GM06990 (cell line): Measurements from ENCODE around the gene MBP.
"Not testable (repeated sequence)": the region's sequence is repeated elsewhere in the genome, so short reads cannot be mapped to it uniquely, and the experiment has no call there.

Experiments
- DNase-seq: peaks from one replicate; pipeline ENCODE4 v3.0.0-alpha.2; 2011; ENCODE audit not compliant: insufficient read length; ENCODE audit errors: extremely low read depth
- H3K27me3 ChIP-seq: replicated peaks from 2 replicates; pipeline ENCODE4 v1.6.0; 2011; ENCODE audit warnings: low read length; ENCODE audit not compliant: control insufficient read depth, insufficient read depth
- H3K36me3 ChIP-seq: 2 replicates; pipeline ENCODE4 v1.5.1; 2011; ENCODE audit warnings: low read length; ENCODE audit not compliant: control insufficient read depth, insufficient read depth
- H3K4me3 ChIP-seq: replicated peaks from 2 replicates; pipeline ENCODE4 v1.5.1; 2011; ENCODE audit warnings: low read depth, mild to moderate bottlenecking, control low read depth, low read length
- CTCF ChIP-seq: IDR thresholded peaks from 2 replicates; pipeline ENCODE4 v1.5.1; 2011; ENCODE audit warnings: low read length, control low read depth, mild to moderate bottlenecking, inconsistent platforms; ENCODE audit not compliant: insufficient read depth, poor library complexity, severe bottlenecking

The MBP gene

GRCh38 chr18:76953156-76953555, 179.4 kb downstream of the MBP start:
- no peak for TF ChIP-seq CTCF
- H3K27me3 ChIP-seq = no peaks in the 10 kb centered on the region
- H3K36me3 ChIP-seq = peaks cover 6% of the 10 kb centered on the region
- DNase-seq = no peak
- H3K4me3 ChIP-seq = no peak overlapping the region

GRCh38 chr18:76952747-76953146, 179.8 kb downstream of the MBP start:
- no peak for DNase-seq
- Histone ChIP-seq H3K36me3 (peaks cover 6% of the 10 kb centered on the region), H3K27me3 (no peaks in the 10 kb centered on the region), H3K4me3 (no peak overlapping the region)
- no peak for TF ChIP-seq CTCF

- TF ChIP-seq CTCF = no peak
- no peaks in the 10 kb centered on the region for H3K27me3 ChIP-seq
- peaks cover 7% of the 10 kb centered on the region for H3K36me3 ChIP-seq
- H3K4me3 ChIP-seq = no peak overlapping the region
- DNase-seq = no peak
These were observed 180.9 kb downstream of the MBP start for GRCh38 chr18:76951456-76952247.

- Histone ChIP-seq H3K4me3 (no peak overlapping the region), H3K27me3 (no peaks in the 10 kb centered on the region), H3K36me3 (peaks cover 7% of the 10 kb centered on the region)
- TF ChIP-seq CTCF = no peak
- no peak for DNase-seq
These were observed 184.2 kb downstream of the MBP start for GRCh38 chr18:76948345-76948744.

- H3K27me3 ChIP-seq, H3K4me3 ChIP-seq, H3K36me3 ChIP-seq, DNase-seq: not testable (repeated sequence)
These were observed 188.2 kb downstream of the MBP start for GRCh38 chr18:76944346-76944745.

GRCh38 chr18:76943542-76944339, 188.8 kb downstream of the MBP start:
- Histone ChIP-seq H3K36me3 (peaks cover 9% of the 10 kb centered on the region), H3K27me3 (no peaks in the 10 kb centered on the region), H3K4me3 (no peak overlapping the region)
- no peak for TF ChIP-seq CTCF
- DNase-seq = no peak
